K562 (cell line): ENCODE results near the gene ACSL5.

Experiments used
- EZH2 ChIP-seq: IDR thresholded peaks from 2 replicates; pipeline ENCODE4 v1.6.1; 2012; ENCODE audit warnings: low read depth, mild to moderate bottlenecking, inconsistent platforms, low read length, borderline replicate concordance
- POU5F1 ChIP-seq: fragments of 150-350 bp; IDR thresholded peaks from 2 replicates; pipeline ENCODE4 v1.6.1; 2014; ENCODE audit warnings: borderline replicate concordance, low read length, low read depth, mild to moderate bottlenecking; ENCODE audit not compliant: partially characterized antibody
- PTRF ChIP-seq: fragments of 450-650 bp; IDR thresholded peaks from 2 replicates; pipeline ENCODE4 v1.6.1; 2016; ENCODE audit warnings: mild to moderate bottlenecking, missing genetic modification characterization, missing compliant biosample characterization
- ZNF639 ChIP-seq, 2 experiments: fragments of 200-800 bp in 1 of 2; sonication (Bioruptor generic) in 1 of 2; sonication (generic) in 1 of 2; formaldehyde crosslinking in 1 of 2; IDR thresholded peaks in 1 of 2; conservative IDR thresholded peaks in 1 of 2; 2 replicates each; pipeline versions ENCODE4 v1.5.0 to v1.6.1; 2016 to 2020; ENCODE audit warnings: missing compliant biosample characterization in 1 of 2, missing genetic modification characterization in 1 of 2, missing genetic modification reagents in 1 of 2
- TF ChIP-seq, protein P1 (sequence below), 3 experiments: IDR thresholded peaks in 2 of 3; conservative IDR thresholded peaks in 1 of 3; 2 replicates each; pipeline ENCODE4 v1.5.1; 2011 to 2012; ENCODE audit warnings: low read length in 3 of 3, mild to moderate bottlenecking in 3 of 3, control low read depth in 2 of 3, improper control_type of control experiment in 1 of 3, inconsistent platforms in 1 of 3, low read depth in 1 of 3, mixed read lengths in 1 of 3, moderate library complexity in 1 of 3; ENCODE audit not compliant: insufficient read depth in 2 of 3

- TF ChIP-seq ZNF639 (CRISPR knock-in tag; conservative IDR thresholded peaks at IDR 0.05 in 1 of 2, IDR thresholded peaks at IDR 0.05 in 1 of 2) (no peak), PTRF (tag) (no peak), EZH2 (no peak), POU5F1 (no peak)
- TF ChIP-seq, protein P1, sequence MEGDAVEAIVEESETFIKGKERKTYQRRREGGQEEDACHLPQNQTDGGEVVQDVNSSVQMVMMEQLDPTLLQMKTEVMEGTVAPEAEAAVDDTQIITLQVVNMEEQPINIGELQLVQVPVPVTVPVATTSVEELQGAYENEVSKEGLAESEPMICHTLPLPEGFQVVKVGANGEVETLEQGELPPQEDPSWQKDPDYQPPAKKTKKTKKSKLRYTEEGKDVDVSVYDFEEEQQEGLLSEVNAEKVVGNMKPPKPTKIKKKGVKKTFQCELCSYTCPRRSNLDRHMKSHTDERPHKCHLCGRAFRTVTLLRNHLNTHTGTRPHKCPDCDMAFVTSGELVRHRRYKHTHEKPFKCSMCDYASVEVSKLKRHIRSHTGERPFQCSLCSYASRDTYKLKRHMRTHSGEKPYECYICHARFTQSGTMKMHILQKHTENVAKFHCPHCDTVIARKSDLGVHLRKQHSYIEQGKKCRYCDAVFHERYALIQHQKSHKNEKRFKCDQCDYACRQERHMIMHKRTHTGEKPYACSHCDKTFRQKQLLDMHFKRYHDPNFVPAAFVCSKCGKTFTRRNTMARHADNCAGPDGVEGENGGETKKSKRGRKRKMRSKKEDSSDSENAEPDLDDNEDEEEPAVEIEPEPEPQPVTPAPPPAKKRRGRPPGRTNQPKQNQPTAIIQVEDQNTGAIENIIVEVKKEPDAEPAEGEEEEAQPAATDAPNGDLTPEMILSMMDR (IDR thresholded peaks at IDR 0.05 in 2 of 3, conservative IDR thresholded peaks at IDR 0.05 in 1 of 3; ENCODE audit: insufficient read depth in 2 of 3, low read depth in 1 of 3, low read length in 3 of 3): no peak
Observed at GRCh38 chr10:112369495-112370423, 4.2 kb upstream of the ACSL5 start.
